Activated CD8-positive, alpha-beta memory T cell treated with anti-CD3 and anti-CD28 coated beads for 24 hours (primary cell): ENCODE data around the gene DCST1.
"Not testable (repeated sequence)": the region's sequence is repeated elsewhere in the genome, so short reads cannot be mapped to it uniquely, and the experiment has no call there.

Experiments used
- DNase-seq: peaks from one replicate; pipeline ENCODE4 v3.0.0-alpha.2; 2020

The DCST1 gene, protein sequence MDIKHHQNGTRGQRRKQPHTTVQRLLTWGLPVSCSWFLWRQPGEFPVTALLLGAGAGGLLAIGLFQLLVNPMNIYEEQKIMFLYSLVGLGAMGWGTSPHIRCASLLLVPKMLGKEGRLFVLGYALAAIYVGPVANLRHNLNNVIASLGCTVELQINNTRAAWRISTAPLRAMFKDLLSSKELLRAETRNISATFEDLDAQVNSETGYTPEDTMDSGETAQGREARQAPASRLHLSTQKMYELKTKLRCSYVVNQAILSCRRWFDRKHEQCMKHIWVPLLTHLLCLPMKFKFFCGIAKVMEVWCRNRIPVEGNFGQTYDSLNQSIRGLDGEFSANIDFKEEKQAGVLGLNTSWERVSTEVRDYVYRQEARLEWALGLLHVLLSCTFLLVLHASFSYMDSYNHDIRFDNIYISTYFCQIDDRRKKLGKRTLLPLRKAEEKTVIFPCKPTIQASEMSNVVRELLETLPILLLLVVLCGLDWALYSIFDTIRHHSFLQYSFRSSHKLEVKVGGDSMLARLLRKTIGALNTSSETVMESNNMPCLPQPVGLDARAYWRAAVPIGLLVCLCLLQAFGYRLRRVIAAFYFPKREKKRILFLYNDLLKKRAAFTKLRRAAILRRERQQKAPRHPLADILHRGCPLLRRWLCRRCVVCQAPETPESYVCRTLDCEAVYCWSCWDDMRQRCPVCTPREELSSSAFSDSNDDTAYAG

GRCh38 chr1:155033524-155033923, at the start of gene DCST1, which contains the start of gene DCST2:
Gene DCST1, plus strand, starts transcription at chr1:155033824. Its CDS starts 213 bp downstream, at chr1:155034037.
Gene DCST2, minus strand, starts transcription at chr1:155033781. Its CDS starts 80 bp downstream, at chr1:155033701.
- DNase-seq, result no peak

GRCh38 chr1:154986736-154987135, 46.9 kb upstream of the DCST1 start:
- DNase-seq, result not testable (repeated sequence)

DNA sequence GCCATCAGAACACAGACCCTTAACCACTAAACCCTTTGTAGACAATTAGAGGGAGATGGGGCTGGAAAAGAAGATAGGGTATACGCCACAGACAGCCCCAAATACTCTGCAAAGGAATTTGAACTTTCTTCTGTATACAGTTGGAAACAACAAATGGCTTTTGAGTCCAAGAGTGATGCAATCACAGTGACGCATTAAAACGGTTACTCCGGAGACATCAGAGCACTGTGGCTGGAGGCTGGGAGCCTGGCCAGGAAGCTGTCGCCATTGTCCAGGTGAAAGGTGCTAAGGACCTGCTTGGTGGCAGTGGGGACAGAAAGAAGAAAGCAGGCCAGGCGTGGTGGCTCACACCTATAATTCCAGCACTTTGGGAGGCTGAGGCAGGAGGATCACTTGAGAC, 46.3 kb upstream of the DCST1 start:
- DNase-seq, result no peak

- no peak for DNase-seq
Measured at GRCh38 chr1:154988058-154988954, 45.3 kb upstream of the DCST1 start.

DNA sequence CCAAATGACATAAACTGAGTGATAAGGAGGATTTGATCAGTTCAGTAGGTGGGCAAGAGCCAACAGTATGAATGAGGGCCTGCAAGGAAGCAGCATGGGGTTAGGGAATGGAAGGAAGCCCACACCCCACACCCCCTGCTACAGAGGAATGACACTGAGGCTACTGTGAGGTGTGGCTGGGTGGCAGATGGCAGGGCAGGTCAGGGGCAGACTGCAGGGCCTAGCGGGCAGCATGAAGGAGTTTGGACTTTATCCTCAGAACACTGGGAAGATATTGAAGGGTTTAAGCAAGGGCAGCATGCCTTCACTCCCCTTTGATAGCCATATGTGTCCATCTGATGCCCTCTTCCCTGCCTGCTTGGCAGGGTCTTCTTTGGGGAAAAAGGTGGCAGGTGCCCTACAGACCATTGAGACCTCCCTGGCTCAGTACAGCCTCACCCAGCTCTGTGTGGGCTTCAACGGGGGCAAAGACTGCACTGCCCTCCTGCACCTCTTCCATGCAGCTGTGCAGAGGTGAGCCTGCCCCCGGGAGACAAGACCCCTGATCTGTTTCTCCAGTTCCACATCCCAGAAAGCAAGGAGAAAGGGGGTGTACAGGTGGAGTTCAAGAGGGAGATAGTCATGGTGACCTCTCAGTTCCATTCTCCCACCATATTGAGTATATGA, 44.3 kb upstream of the DCST1 start:
- no peak for DNase-seq

DNA sequence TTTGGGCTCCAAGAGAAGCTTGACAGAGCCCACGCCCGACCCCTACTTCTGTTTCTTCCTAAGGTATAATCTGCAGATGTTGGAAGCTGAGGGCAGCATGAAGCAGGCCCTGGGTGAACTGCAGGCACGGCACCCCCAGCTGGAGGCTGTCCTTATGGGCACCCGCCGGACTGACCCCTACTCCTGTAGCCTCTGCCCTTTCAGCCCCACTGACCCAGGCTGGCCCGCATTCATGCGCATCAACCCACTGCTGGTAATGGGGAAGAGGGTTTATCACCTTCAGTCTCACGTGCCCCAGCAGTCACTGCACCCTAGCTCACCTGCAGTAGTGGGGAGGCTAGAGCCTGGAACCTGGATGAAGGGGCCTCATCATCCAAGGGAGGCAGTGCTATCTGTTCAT, 43.3 kb upstream of the DCST1 start:
- DNase-seq, result no peak

GRCh38 chr1:154992721-154993571, 40.7 kb upstream of the DCST1 start:
- DNase-seq, result no peak

GRCh38 chr1:154993572-154994268, 39.9 kb upstream of the DCST1 start, which contains the start of gene LENEP:
Gene LENEP, plus strand, starts transcription at chr1:154993586. Its CDS starts 22 bp downstream, at chr1:154993608.
- no peak for DNase-seq

GRCh38 chr1:154994269-154994587, 39.4 kb upstream of the DCST1 start:
- DNase-seq, result no peak

- no peak for DNase-seq
Measured at GRCh38 chr1:154994591-154994990, 39.0 kb upstream of the DCST1 start.

GRCh38 chr1:154995301-154995983, 38.2 kb upstream of the DCST1 start:
- not testable (repeated sequence) for DNase-seq

DNA sequence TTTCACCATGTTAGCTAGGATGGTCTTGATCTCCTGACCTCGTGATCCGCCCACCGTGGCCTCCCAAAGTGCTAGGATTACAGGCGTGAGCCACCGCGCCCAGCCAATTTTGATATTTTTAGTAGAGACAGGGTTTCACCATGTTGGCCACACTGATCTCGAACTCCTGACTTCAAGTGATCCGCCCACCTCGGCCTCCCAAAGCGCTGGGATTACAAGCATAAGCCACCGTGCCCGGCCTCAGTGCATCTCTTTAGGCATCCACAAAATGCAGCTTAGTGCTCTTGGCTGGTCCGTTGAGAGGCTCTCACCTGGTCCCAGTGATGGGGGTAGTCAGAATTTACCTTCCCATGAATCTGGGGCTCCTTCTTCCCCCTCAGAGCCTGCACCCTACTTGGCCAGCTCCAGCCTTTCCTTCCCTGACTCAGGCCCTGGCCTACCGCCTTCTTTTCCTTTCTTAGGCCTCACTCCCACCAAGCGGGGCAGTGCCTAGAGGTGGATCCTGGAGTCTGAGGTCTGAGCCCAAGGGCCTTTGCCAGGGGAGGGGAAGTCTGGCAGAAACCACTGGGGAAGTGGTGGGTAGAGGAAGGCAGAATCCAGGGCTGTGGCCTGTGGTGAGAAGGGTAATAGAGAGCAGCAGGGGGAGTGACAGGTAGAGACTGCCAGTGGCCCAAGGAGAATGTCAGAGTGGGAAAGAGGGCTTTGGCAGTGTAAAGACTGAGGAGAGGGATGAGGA, 36.5 kb upstream of the DCST1 start:
- DNase-seq, result no peak

DNA sequence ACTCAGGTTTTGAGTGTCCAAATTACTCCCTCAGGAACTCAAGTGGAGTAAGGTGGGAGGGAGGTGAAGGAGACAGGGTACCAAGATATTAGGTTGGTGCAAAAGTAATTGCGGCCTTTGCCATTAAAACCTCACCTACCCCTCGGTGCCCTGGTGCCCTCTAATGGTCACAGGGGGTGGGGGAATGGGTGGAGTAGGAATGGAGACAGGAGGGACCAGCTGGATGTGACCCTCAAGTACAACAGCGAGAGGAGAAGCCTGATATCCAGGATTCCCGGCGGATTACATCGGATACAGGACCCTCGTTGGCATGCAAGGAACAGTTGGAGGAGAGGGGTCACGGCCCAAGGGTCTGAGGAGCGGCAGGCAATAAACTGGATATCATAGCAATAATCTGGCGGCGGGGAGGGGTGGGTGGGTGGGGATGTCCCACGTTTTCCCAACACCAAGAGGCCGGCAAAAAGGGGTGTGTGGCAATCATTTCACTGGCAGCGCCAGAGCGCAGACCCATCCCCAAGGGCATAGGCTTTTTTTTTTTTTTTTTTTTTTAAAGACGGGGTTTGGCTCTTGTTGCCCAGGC, 35.3 kb upstream of the DCST1 start:
- DNase-seq, result no peak

- DNase-seq, result peak; percentile 91
Measured at GRCh38 chr1:154998818-154999570, 34.6 kb upstream of the DCST1 start.

- peak; percentile 85 for DNase-seq
Measured at GRCh38 chr1:154999571-155000410, 33.8 kb upstream of the DCST1 start.

GRCh38 chr1:155000411-155000725, 33.3 kb upstream of the DCST1 start:
- peak; percentile 84 for DNase-seq

DNA sequence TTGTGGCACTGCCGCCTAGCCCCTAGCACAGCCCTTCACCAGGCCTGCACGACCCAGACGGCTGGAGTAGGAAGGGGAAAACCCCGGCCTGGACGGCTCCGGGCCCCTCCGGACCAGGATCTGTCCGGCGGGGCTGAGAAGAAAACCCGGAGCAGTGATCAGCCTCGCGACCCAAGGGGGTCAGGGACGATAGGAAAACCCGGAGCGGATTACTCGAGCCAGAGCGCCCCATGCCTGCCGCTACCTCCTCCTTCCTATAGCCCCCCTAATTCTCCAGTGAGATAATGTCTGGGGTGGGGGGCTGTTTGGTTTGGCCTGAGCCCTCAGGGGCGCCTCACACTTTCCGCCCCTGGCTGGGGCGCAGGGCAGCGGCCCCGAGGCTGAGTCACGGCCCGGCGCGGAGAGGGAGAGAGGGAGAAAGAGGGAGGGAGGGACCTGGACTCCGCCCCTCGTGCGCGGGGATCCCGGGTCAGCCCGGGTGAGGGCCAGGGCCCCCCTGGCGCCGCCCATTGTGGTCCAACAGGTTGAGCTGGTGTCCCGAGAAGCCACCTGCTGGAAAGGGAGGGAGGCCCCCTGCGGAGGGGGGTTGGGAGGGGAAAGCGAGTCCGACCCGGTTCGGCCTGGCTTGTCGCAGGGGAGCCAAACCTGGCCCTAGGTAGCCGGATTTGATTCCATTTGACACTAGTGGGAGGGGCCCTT, 32.7 kb upstream of the DCST1 start:
- DNase-seq, result peak; percentile 92
